NCI-H460 (cell line): ENCODE data around the gene KLF7. TPM values are rescaled to one million over a fixed set of nuclear protein-coding genes. Genes with fewer than 3 reads are reported as not detected.
"Not testable (repeated sequence)": the region's sequence is repeated elsewhere in the genome, so short reads cannot be mapped to it uniquely, and the experiment has no call there.

Experiments
- DNase-seq: peaks from one replicate; pipeline ENCODE4 v3.0.0-alpha.2; 2016; ENCODE audit warnings: low read depth; ENCODE audit errors: extremely low read depth
- small RNA-seq, 2 experiments: library from RNA; depleted of rRNA; stranded (forward); fragments of <200 nt; gene quantifications; one replicate each; pipeline ENCODE3, GENCODE V24; 2014
- total RNA-seq: library from RNA; depleted of rRNA; stranded (reverse); fragments of >200 nt; shearing (Covaris generic); gene quantifications from 2 replicates; pipeline ENCODE4 v1.2.3, GENCODE V29; 2014; rRNA removed

Gene KLF7
- total RNA-seq, 1 experiment from 2014 or later: 22.3 TPM

- no peak for DNase-seq
These were observed 127.9 kb downstream of the KLF7 start for GRCh38 chr2:207037896-207038295.

GRCh38 chr2:207037023-207037422, 128.7 kb downstream of the KLF7 start:
- not testable (repeated sequence) for DNase-seq

GRCh38 chr2:207035875-207036274, 129.9 kb downstream of the KLF7 start:
- no peak for DNase-seq

- no peak for DNase-seq
These were observed 133.3 kb downstream of the KLF7 start for GRCh38 chr2:207032490-207032889.

Small RNA genes lying within 50 kb of the gene (small RNA-seq; reads per million reads assigned to genes)
- gene MIR2355: 0.12 to 2.9 reads per million in 2 experiments
- 0.12 reads per million in 2 experiments for gene MIR7845

Other genes starting within 250 kb of the KLF7 start
- gene CPO, start 226.4 kb downstream of the KLF7 start, total RNA-seq: not detected in 2 replicates